ENCODE measurements around the gene ELK1. TPM values are rescaled to one million over a fixed set of nuclear protein-coding genes. Genes with fewer than 3 reads are reported as not detected.

ELK1 gene
- total RNA-seq, 4 donors from 2014 or later = 14.9 to 18.2 (median 16.1) TPM

DNA sequence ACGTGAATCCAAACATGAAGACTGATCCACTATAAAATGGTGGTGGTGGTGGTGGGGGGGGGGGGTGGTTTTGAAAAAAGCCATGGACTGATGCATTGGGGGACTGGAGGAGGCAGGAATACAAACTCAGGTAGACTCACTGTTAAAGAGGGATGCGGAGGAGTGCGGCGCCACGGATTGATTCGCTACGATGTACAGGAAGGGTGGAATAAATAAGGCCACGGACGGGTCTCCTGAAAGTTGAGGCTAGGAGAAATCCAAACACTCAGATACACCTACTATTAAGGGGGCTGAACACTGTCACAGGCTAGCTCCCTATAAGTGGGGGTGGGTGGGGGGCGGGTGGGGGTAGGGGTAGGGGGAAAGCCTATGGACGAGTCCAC, 591 bp downstream of the ELK1 start:
- H3K36me3 ChIP-seq = no peaks in the 10 kb centered on the region
- peaks cover 0 to 15% (median 0%) of the 10 kb centered on the region in 4 donors for H3K4me1 ChIP-seq
- no peaks in the 10 kb centered on the region for H3K9me3 ChIP-seq
- no peak for DNase-seq
- no peak for TF ChIP-seq POLR2A (IDR thresholded peaks at IDR 0.05)
- TF ChIP-seq, protein P1, sequence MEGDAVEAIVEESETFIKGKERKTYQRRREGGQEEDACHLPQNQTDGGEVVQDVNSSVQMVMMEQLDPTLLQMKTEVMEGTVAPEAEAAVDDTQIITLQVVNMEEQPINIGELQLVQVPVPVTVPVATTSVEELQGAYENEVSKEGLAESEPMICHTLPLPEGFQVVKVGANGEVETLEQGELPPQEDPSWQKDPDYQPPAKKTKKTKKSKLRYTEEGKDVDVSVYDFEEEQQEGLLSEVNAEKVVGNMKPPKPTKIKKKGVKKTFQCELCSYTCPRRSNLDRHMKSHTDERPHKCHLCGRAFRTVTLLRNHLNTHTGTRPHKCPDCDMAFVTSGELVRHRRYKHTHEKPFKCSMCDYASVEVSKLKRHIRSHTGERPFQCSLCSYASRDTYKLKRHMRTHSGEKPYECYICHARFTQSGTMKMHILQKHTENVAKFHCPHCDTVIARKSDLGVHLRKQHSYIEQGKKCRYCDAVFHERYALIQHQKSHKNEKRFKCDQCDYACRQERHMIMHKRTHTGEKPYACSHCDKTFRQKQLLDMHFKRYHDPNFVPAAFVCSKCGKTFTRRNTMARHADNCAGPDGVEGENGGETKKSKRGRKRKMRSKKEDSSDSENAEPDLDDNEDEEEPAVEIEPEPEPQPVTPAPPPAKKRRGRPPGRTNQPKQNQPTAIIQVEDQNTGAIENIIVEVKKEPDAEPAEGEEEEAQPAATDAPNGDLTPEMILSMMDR (IDR thresholded peaks at IDR 0.05) = no peak
- H3K27me3 ChIP-seq = no peaks in the 10 kb centered on the region
- peak overlapping the region; percentile 84 to 90 (median 86) for H3K27ac ChIP-seq
- peak overlapping the region; percentile 66 to 84 (median 72) for H3K4me3 ChIP-seq

DNA sequence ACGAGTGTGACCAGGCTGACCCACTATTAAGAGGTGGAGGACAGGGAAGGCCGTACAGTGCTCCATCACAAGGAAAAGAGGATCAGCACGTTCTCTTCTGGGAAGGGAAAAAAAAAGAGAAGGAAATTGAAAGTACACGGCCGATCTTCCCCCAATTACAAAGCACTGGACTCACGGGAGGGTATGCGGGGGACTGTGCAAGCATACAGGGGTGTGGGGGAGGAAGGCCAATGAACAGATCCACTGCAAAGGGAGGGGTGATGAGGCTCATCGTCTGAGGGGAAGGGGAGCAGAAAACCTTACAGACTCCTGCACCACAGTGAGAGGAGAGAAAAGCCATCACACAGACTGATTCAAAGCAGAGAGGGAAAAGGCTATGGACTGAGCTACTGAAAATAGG, 1.1 kb downstream of the ELK1 start:
- no peaks in the 10 kb centered on the region for H3K27me3 ChIP-seq
- DNase-seq = no peak
- no peaks in the 10 kb centered on the region for H3K9me3 ChIP-seq
- no peak for TF ChIP-seq POLR2A (IDR thresholded peaks at IDR 0.05)
- TF ChIP-seq, protein P1 (IDR thresholded peaks at IDR 0.05) = no peak
- peak overlapping the region in 3 of 4 donors; percentile 66 to 84 (median 66) for H3K4me3 ChIP-seq
- H3K27ac ChIP-seq = peak overlapping the region in 1 of 4 donors; percentile 84
- peaks cover 0 to 15% (median 0%) of the 10 kb centered on the region in 4 donors for H3K4me1 ChIP-seq
- no peaks in the 10 kb centered on the region for H3K36me3 ChIP-seq

DNA sequence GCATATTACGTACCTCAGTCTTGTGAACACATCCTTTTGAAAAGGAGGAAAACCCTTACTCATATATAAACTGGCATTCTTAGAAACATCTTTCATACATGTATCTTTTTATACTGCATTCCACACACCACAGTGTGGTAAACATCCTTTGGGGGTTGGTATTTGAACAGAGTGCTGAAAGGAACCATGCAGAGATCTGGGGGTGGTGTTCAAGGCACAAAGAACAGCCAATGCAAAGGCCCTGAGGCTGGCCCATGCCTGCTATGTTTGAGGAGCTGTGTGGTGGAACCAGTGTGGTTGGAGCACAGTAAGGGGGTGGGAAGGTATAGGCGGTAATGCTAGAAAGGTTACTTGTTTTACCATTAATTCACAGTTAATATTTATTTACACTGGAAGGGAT, 2.0 kb downstream of the ELK1 start:
- H3K9me3 ChIP-seq = no peaks in the 10 kb centered on the region
- H3K27me3 ChIP-seq = no peaks in the 10 kb centered on the region
- H3K27ac ChIP-seq = no peak overlapping the region
- no peak overlapping the region for H3K4me3 ChIP-seq
- H3K36me3 ChIP-seq = no peaks in the 10 kb centered on the region
- H3K4me1 ChIP-seq = peaks cover 0 to 15% (median 0%) of the 10 kb centered on the region in 4 donors
- TF ChIP-seq POLR2A (IDR thresholded peaks at IDR 0.05) = no peak
- DNase-seq = no peak

DNA sequence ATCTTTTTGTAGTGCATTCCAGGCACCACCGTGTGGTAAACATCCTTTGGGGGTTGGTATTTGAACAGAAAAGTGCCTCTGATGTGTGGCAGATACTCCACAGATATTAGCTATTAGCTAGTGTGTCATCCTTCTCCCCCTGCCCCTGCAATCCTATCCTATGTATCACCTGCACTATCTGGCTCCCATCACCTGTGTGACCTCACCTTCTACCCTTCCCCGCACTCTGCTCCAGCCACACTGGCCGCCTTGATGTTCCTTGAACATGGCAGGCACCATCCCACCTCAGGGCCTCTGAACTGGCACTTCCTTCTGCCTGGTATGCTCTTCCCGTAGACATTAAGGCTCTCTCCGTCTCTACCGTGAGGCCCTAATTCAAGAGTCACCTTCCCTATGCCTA, 3.7 kb downstream of the ELK1 start:
- peaks cover 0 to 15% (median 0%) of the 10 kb centered on the region in 4 donors for H3K4me1 ChIP-seq
- no peaks in the 10 kb centered on the region for H3K27me3 ChIP-seq
- TF ChIP-seq POLR2A (IDR thresholded peaks at IDR 0.05) = no peak
- TF ChIP-seq, protein P1 (IDR thresholded peaks at IDR 0.05) = no peak
- H3K27ac ChIP-seq = no peak overlapping the region
- H3K9me3 ChIP-seq = no peaks in the 10 kb centered on the region
- no peak overlapping the region for H3K4me3 ChIP-seq
- H3K36me3 ChIP-seq = no peaks in the 10 kb centered on the region
- no peak for DNase-seq

DNA sequence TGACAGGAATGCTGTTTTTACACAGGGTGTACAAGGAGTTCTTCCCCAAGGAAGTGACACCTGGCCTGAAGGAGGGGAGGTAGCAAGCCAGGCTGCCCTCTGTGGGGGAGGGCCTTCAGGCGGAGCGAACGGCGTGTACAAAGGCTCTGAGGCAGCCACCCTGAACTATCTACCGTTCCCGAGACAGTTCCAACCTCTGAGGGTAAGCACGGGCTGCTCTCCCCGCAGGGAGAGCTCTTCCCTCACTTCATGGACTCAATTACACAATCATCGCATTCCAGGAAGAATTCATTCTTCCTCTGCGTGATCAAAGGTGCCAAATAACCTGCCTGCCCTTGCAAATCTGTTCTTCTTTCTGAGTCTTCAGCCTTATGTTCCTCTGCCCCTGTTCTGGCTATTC, 4.8 kb downstream of the ELK1 start:
- DNase-seq = no peak
- TF ChIP-seq, protein P1 (IDR thresholded peaks at IDR 0.05) = no peak
- no peak for TF ChIP-seq POLR2A (IDR thresholded peaks at IDR 0.05)
- no peaks in the 10 kb centered on the region for H3K9me3 ChIP-seq
- H3K36me3 ChIP-seq = peaks cover 0 to 10% (median 0%) of the 10 kb centered on the region in 3 donors
- H3K27ac ChIP-seq = no peak overlapping the region
- peaks cover 0 to 9% (median 0%) of the 10 kb centered on the region in 4 donors for H3K4me1 ChIP-seq
- no peak overlapping the region for H3K4me3 ChIP-seq
- no peaks in the 10 kb centered on the region for H3K27me3 ChIP-seq

DNA sequence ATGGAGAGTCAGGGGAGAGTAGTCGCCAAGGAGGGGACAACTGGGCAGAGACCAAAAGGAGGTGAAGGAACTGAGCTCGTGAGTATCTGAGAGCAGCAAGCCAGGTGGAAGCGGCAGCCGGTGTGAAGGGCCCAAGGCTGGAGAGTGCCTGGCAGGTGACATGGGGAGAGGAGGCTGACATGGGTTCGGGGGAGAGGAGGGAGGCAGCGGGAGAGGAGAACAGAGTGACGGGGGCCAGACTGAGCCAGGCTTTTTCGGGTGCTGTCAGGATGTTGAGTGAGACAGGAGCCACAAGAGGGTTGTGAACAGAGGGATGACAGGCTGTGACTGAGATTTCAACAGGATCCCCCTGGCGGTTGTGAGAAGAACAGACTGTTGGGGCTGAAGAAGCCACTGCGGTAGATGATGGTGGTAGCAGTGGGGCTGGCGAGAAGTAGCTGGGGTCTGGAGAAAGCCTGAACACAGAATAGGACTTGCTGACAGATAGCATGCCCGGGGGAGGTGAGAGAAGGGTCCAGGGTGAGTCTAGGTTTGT, 5.7 kb downstream of the ELK1 start:
- DNase-seq = no peak
- TF ChIP-seq, protein P1 (IDR thresholded peaks at IDR 0.05) = peak in 2 of 6 experiments; percentile 21 to 24
- TF ChIP-seq POLR2A (IDR thresholded peaks at IDR 0.05) = no peak
- H3K27ac ChIP-seq = no peak overlapping the region

More for the DNA sequence above, 5.7 kb downstream of the ELK1 start:
- H3K27me3 ChIP-seq = no peaks in the 10 kb centered on the region
- H3K9me3 ChIP-seq = no peaks in the 10 kb centered on the region
- H3K36me3 ChIP-seq = peaks cover 0 to 19% (median 0%) of the 10 kb centered on the region in 3 donors
- H3K4me1 ChIP-seq = peaks cover 0 to 9% (median 0%) of the 10 kb centered on the region in 4 donors
- no peak overlapping the region for H3K4me3 ChIP-seq
